Measurements from ENCODE around the gene GPR137.

The GPR137 gene

GRCh38 chr11:64263021-64263946 lies 22.4 kb upstream of the GPR137 start:
- in situ Hi-C loops (cut with MboI; ENCODE audit: low sequenced_read_pairs): no loop called here

- in situ Hi-C loops (cut with MboI; ENCODE audit: low sequenced_read_pairs): no loop called here
Measured at GRCh38 chr11:64263947-64264317, 21.7 kb upstream of the GPR137 start.

- in situ Hi-C loops (cut with MboI; ENCODE audit: low sequenced_read_pairs): no loop called here
Measured at GRCh38 chr11:64264371-64264852, 21.2 kb upstream of the GPR137 start.

- in situ Hi-C loops (cut with MboI; ENCODE audit: low sequenced_read_pairs): no loop called here
Measured at GRCh38 chr11:64265176-64266160, 20.2 kb upstream of the GPR137 start.

GRCh38 chr11:64266339-64266738 lies 19.3 kb upstream of the GPR137 start:
- in situ Hi-C loops (cut with MboI; ENCODE audit: low sequenced_read_pairs): no loop called here

GRCh38 chr11:64267207-64267945 lies 18.3 kb upstream of the GPR137 start:
- in situ Hi-C loops (cut with MboI; ENCODE audit: low sequenced_read_pairs): no loop called here

GRCh38 chr11:64268025-64268892 lies 17.4 kb upstream of the GPR137 start:
- in situ Hi-C loops (cut with MboI; ENCODE audit: low sequenced_read_pairs): no loop called here

- in situ Hi-C loops (cut with MboI; ENCODE audit: low sequenced_read_pairs): no loop called here
Measured at GRCh38 chr11:64268893-64269539, 16.6 kb upstream of the GPR137 start.

GRCh38 chr11:64269540-64270220 lies 16.0 kb upstream of the GPR137 start:
- in situ Hi-C loops (cut with MboI; ENCODE audit: low sequenced_read_pairs): no loop called here

- in situ Hi-C loops (cut with MboI; ENCODE audit: low sequenced_read_pairs): no loop called here
Measured at GRCh38 chr11:64275031-64275800, 10.4 kb upstream of the GPR137 start.

GRCh38 chr11:64275841-64276240 lies 9.8 kb upstream of the GPR137 start:
- in situ Hi-C loops (cut with MboI; ENCODE audit: low sequenced_read_pairs): no loop called here

- in situ Hi-C loops (cut with MboI; ENCODE audit: low sequenced_read_pairs): no loop called here
Measured at GRCh38 chr11:64276653-64277431, 8.8 kb upstream of the GPR137 start.

- in situ Hi-C loops (cut with MboI; ENCODE audit: low sequenced_read_pairs): no loop called here
Measured at GRCh38 chr11:64278576-64279190, 7.0 kb upstream of the GPR137 start.

- in situ Hi-C loops (cut with MboI; ENCODE audit: low sequenced_read_pairs): no loop called here
Measured at GRCh38 chr11:64281957-64282770, 3.5 kb upstream of the GPR137 start.

GRCh38 chr11:64283092-64283491 lies 2.6 kb upstream of the GPR137 start:
- in situ Hi-C loops (cut with MboI; ENCODE audit: low sequenced_read_pairs): no loop called here
